ENCODE results near the gene XRCC4.

Gene XRCC4

GRCh38 chr5:83277953-83278352 is 200.6 kb downstream of the XRCC4 start:
- DNase-seq (ENCODE audit: low read depth), result no peak

GRCh38 chr5:83281176-83281575 is 203.8 kb downstream of the XRCC4 start:
- DNase-seq (ENCODE audit: low read depth), result no peak

- no peak for DNase-seq (ENCODE audit: low read depth)
Observed at GRCh38 chr5:83281658-83282057, 204.3 kb downstream of the XRCC4 start.

DNA sequence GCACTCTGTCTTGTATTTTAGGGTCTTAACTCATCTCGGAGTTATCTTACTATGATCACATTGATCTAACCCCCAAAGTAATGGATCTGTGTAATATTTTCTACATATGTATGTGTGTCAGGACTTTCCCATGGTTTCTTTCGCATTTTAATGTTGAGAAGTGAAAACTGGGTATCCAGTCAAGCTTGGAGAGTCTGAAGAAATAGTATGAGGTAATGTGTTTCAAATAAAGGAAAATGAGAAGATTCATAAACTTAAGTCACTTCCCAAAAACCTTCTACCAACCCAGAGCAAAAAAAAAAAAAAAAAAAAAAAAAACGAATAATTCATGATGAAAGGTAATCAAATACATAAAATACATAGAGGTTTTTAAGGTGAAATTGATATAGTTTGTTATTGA is 206.4 kb downstream of the XRCC4 start:
- DNase-seq (ENCODE audit: low read depth), result no peak

- no peak for DNase-seq (ENCODE audit: low read depth)
Observed at GRCh38 chr5:83285661-83286398, 208.5 kb downstream of the XRCC4 start.

- no peak for DNase-seq (ENCODE audit: low read depth)
Observed at GRCh38 chr5:83294246-83294645, 216.9 kb downstream of the XRCC4 start.

GRCh38 chr5:83299353-83299752 is 222.0 kb downstream of the XRCC4 start:
- DNase-seq (ENCODE audit: low read depth), result no peak

DNA sequence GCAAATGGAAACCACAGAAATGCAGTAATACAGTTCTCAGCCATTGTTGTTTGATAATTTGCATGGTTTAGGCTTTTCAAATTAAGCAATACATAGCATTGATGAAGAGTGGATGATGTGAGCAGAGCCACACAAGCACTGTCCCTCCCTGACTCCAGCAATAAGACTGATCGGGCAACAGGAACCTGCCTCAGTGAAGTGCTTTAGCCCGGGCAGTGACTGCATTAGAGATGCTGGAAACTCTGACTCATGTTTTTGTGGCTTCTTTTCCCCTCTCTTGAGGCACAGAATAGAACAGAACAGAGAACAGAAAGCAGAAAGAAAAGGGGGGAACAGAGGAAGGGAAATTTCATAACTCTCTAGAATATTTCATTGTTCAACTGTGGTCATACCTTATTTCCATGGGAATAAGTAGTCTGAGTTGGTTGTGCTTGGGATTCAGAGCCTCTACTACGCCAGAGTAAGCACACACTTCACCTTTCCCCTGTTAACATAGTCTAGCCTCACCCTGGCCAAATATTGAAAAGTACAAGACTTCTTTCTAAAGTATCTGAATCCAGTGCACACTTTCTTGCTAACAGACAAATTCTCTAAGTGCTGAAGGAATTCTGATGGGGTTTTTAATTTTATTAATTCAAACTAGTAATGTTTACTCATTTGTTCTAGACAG is 229.4 kb downstream of the XRCC4 start:
- no peak for DNase-seq (ENCODE audit: low read depth)

GRCh38 chr5:83312663-83313062 is 235.3 kb downstream of the XRCC4 start:
- no peak for DNase-seq (ENCODE audit: low read depth)

DNA sequence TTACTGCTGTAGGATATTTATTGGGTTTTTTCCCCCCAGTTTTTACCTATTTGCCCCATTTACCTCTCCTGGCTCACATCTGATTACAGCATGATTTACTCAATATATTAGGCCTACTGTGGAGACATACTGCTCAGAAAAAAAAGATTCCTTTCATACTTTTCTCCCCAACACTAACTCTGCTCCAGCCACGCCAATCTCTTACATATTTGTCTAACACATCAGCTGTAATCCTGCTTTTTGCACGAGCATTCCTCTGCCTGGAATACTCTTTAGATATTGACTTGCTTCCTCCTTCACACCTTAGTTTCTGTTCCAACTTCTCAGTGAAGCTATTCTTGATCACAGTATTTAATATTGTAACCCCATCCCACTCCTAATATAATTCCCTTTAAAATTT is 236.1 kb downstream of the XRCC4 start:
- no peak for DNase-seq (ENCODE audit: low read depth)

DNA sequence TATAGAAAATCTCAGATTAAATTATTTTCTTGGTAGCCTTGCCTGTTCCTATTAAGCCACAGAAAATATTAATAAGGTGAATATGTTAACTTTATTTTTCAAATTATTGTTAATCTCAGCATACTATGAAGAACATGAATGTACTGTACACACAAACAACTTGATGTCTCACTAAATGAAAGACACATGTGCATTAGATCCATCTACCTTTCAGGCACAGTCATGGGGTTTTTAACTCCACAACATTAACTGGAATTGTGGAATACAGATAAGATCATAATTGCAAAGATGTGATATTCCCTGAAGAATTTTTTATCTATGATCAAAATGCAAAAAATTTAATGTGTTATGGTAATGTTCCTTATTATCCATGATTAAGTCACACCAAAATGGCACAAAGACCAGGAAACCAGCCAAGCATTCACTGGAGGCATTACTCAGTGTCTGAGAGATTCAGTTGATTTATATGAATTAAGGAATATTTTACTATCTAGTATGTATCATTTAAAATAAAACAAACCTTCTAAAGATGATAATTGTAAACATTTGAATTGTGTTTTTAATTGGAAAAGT is 244.2 kb downstream of the XRCC4 start:
- no peak for DNase-seq (ENCODE audit: low read depth)

DNA sequence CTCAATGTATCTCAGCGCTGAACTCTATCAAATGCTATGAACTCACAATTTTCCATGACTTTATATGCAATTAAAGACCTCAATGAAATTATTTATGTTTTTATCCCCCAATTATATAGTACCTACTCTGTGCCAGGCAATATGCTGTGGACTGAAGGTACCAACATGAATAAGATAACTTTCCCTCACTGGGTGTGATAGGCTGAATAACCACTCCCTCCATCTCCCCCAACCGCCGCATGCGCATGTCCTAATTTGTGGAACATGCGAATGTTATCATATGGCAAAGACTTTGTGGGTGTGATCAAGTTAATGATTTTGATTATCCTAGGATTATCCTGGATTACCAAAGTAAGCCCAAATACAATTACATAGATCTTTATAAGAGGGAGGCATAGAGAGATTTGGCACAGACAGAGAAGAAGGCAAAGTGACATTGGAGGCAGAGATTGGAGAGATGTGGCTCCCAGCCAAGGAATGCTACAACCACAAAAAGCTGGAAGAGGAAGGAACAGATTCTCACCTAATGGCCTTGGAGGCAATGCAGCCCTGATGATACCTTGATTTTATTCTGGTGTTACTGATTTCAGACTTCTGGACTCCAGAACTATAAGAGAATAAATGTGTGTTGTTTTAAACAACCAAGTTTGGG is 245.1 kb downstream of the XRCC4 start:
- no peak for DNase-seq (ENCODE audit: low read depth)

- DNase-seq (ENCODE audit: low read depth), result no peak
Observed at GRCh38 chr5:83323557-83324180, 246.3 kb downstream of the XRCC4 start.

GRCh38 chr5:83331842-83332241 is 254.5 kb downstream of the XRCC4 start:
- DNase-seq (ENCODE audit: low read depth), result no peak

GRCh38 chr5:83337453-83338035 is 260.2 kb downstream of the XRCC4 start:
- no peak for DNase-seq (ENCODE audit: low read depth)

- no peak for DNase-seq (ENCODE audit: low read depth)
Observed at GRCh38 chr5:83340511-83340918, 263.2 kb downstream of the XRCC4 start.

DNA sequence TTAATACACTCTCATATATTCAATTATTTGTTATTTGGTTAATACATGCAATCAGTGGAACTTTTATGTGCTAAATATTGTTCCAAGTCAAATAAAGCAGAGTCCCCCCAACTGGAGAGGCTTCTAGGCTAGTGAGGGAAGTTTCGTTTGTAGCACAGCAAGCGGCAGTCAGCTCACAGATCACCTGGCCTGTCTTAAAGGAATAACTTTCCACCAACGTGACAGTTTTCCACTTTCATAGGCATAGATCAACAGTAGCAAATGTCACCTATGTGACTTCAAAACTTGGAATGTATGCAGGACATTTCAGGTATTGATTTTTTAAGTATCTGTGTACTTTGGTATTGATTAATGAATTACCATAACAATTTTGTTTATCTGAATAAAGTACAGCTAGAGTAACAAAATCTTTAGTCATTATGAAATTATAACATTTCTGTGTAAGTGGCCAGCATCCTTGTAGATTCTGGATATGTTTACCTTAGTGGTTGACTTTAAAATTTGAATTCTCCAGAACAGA is 264.5 kb downstream of the XRCC4 start:
- DNase-seq (ENCODE audit: low read depth), result no peak

DNA sequence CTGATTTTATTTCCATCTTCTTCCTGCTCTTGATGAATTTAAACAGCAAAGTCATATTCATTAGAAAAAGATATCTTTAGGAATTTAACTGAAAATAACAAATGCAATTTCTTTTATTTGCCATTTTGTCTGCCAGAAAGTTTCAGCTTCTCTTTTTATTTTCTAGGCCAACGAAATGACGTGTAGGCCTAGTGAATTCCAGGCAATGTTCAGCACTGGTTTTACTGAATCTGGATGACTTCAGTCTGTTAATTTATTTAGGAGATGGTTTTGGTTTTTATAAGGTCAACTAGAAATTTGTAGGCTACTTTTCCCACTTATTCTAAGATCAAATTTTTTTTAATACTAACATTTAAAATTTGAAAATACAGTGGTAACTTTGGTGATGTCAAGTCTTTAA is 265.1 kb downstream of the XRCC4 start:
- no peak for DNase-seq (ENCODE audit: low read depth)

DNA sequence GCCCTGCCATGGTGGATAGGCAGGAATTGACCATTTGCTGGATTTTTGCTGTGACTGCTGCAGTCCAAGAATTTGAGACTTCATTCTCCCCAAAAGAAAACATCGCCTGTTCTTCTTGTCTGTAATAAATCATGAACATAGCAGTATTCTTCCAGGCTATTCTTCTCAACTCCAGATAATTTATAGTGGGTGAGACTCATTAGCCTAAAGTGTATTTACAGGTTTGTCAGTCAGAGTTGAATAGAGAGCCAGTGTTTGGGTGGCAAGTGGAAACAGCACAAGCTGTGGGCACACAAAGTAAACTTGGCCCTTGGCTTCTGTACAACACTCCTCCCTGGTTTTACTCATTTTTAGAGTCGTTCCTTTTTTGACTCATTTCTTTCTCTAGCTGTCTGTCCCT is 266.0 kb downstream of the XRCC4 start:
- no peak for DNase-seq (ENCODE audit: low read depth)

DNA sequence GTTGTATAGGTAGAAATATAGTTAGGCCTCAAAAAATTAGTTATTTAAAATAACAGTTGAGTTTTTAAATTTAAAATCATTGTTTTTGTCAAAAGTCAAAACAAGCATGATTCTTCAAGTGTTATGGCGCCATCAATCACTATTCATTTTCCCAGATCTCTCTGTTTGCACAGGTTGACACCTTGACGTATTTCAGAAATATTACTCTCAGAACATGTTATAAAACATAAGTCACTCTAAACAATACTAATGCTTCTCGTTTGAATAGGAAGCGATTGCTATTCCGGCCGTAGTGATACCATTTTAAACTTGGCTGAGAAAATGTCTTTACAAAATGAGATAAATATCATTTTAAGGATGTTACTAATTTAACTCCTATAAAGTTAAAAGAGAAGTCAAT is 268.1 kb downstream of the XRCC4 start:
- DNase-seq (ENCODE audit: low read depth), result no peak

GRCh38 chr5:83348281-83348780 is 271.0 kb downstream of the XRCC4 start:
- DNase-seq (ENCODE audit: low read depth), result no peak

- DNase-seq (ENCODE audit: low read depth), result no peak
Observed at GRCh38 chr5:83353231-83353630, 275.9 kb downstream of the XRCC4 start.
